ENCODE results near the gene KRT16.
A peak's percentile ranks its signal among the peaks of the same experiment; 100 is the strongest.

The KRT16 gene

GRCh38 chr17:41612376-41613160 lies at the start of gene KRT16:
TSS of gene KRT16 (minus strand) at chr17:41612767. CDS start at chr17:41612688, 79 bp downstream.
- DNase-seq = peak; percentile 29

- no peak for DNase-seq
Observed at GRCh38 chr17:41660221-41660711, 47.7 kb upstream of the KRT16 start.

DNA sequence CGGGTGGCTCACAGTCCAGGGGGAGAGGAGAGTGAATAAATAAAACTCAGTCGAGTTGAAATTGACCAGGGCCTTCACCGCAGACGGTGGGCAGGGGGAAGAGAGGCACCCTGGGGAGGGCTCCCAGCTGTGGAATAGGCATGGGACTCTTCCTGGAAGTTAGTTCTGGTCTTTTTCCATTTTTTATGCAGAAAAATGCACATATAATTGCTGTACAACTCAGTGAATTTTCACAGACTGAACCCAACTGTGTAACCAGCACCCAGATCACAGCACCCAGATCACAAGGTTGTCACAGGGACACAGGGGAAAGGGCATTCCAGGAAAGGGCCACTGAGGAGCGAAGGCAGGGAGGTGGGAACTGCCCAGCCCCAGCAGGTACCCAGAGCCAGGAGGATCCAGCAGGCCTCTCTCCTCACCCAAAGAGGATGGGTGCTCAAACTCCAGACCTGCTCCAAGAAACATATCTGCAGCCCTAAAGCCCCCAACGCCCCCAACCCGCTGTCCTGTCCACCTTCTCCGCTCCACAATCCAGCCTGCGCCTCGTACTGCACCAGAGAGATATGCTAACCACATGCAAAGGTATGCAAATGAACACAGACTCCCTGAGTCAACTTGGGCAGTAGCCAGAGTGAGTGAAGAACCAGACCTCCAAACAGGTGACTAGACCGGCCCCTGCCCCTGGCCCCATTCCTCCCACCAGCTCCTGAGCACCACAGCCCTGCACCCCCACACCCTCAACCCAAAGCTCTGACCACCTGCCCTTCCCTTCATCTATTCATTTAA lies 47.1 kb upstream of the KRT16 start:
- DNase-seq = no peak

DNA sequence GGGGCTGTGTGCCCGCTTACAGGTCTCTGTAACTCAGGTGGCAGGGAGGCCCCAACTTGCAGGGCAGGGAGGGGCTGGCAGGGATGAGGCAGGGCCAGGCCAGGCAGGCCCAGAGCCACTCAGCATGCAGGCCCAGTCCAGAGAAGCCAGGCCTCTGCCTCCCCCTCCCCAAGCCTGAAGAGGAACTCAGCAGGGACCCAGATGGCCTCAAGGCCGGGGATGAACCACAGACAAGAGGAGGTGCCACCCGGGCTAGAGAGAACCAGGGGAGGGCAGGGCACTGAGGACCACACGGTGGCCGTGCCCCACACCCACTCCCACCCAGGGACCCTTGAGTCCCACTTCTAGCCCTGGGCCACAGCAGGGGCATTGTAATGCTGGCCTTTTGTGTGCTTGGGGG lies 46.3 kb upstream of the KRT16 start:
- no peak for DNase-seq

DNA sequence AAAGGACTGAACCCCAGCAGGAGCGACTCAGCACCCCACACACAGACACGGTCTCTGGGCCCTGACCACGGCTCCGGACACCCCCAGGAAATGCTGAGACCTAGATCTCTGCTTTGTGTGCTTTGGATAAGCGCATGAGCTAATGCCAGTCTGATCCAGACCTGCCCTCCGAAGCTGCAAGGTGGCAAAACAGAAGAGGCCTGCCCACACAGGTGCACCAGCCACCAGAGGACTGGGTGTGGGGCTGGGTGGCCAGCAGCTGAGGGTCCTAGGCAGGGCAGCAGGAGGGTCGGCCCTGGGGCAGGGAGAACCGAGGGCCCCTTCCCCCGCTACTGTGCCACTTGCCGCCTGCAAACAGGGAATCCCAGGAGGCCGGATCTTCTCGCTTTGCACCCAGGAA lies 45.4 kb upstream of the KRT16 start:
- no peak for DNase-seq

GRCh38 chr17:41657176-41657754 lies 44.7 kb upstream of the KRT16 start:
- no peak for DNase-seq

DNA sequence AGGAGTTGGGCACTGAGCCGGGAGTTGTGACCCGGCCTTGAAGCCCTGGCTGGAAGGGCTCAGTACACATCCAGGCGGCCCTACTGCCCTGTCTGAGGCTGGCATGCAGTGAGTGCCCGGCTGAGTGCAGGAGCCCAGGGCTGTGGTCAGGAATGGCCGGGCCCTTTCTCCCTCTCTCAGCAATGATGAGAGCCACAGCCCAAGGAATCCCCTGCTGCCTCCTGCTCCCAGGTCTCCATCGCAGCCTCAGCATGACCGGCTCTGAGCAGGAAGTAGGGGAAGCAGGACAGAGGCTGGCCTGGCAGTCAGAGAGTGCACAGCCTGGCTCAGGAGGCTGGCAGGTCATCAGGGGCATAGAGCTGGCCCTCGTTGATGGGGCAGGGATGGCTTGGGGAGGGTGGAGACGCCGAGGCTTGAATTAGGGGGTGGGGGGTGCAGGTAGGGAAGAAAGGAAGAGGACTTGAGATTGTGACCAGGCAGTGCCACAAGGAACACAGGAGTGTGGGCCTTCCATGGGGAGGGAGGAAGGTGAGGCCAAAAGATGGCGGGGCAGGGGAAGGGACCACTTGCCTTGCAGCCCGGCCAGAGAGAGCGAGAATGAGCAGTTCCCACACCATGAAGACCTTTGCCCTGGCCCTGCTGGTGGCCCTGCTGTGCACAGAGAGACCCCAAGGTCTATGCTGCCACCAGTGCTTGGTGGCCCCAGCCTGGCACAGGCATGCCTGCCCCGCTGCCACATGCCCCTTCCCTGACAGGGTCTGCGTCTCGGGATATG lies 43.9 kb upstream of the KRT16 start:
- DNase-seq = no peak

DNA sequence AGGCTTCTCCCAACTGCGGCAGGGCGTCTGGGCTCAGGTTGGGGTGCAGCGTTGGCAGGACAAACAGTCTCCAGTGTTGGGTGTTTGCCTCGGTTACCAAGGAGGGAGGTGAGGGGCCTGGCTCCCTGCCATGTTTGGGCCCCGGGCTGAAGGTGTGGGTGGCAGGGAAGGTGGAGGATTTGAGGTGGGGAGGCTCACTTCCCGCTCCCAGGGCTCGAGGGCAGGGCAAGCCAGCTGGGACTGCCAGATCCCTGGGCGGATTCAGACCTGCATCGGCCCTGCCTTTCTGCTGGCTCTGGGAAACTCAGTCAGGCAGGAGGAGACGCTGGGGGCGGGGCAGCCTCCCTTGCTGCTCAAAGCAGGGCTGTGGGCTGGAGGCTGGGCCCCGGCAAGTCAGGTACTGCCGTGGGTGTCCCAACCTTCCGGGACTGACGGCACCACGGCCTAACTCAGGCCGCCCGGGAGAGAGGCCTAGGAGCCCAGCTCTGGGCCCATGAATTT lies 43.1 kb upstream of the KRT16 start:
- DNase-seq = no peak

GRCh38 chr17:41654678-41655607 lies 42.4 kb upstream of the KRT16 start:
- DNase-seq = no peak

DNA sequence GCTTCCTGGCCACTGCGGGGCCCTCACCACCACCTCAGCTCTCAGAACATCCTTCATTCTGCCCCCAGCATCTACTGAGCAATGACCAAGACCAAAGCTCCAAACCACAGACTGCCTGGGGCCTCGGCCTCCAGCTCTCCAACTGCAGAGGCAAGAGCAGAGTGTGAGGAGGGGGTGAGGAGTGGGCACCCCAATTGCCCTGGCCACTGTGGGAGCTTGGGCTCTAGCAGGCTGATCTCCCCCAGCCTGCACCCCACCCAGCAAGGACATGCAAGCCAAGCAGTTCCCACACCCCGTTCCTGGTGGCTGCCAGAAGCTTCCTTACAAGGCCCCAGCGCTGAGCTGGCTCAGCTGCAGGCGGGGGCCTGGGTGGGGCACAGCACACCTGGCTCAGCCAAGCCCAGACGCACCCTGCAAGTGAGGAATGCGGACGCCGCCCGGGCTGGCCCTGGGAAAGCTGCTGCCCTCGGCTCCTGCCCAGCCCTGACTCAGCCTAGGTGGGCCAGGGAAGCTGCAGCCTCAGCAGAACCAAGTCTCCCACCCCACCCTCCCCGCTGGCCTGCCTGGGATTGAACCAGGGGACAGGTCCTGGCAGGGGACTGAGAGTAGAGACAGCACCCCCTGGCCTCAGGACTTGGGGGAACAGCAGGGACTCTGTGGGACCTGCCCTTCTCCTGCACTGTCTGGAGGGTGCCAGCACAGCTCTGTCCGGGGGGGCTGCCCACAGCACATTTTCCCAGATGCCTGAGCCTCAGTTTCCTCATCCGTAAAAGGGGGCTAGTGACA lies 41.5 kb upstream of the KRT16 start:
- DNase-seq = no peak

DNA sequence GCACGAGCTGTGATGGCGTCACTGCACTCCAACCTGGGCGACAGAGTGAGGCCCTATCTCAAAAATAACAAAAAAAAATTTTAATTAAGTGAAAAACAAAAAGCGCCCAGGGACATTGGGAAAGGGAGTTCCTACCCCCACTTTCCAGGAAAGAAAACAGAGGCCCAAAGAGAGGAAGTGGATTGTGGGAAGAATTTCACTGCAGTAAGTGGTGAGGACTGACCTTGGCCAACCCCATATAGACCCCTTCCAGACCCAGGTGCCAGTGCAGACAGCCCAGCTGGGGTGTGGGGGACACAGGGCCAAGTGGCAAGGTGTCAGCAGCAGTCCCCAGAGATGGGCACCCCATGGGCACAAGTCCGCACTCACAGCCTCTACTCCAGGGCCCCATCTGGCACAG lies 40.9 kb upstream of the KRT16 start:
- no peak for DNase-seq

- no peak for DNase-seq
Observed at GRCh38 chr17:41652461-41652970, 39.9 kb upstream of the KRT16 start.

GRCh38 chr17:41651625-41652460 lies 39.3 kb upstream of the KRT16 start:
- no peak for DNase-seq

DNA sequence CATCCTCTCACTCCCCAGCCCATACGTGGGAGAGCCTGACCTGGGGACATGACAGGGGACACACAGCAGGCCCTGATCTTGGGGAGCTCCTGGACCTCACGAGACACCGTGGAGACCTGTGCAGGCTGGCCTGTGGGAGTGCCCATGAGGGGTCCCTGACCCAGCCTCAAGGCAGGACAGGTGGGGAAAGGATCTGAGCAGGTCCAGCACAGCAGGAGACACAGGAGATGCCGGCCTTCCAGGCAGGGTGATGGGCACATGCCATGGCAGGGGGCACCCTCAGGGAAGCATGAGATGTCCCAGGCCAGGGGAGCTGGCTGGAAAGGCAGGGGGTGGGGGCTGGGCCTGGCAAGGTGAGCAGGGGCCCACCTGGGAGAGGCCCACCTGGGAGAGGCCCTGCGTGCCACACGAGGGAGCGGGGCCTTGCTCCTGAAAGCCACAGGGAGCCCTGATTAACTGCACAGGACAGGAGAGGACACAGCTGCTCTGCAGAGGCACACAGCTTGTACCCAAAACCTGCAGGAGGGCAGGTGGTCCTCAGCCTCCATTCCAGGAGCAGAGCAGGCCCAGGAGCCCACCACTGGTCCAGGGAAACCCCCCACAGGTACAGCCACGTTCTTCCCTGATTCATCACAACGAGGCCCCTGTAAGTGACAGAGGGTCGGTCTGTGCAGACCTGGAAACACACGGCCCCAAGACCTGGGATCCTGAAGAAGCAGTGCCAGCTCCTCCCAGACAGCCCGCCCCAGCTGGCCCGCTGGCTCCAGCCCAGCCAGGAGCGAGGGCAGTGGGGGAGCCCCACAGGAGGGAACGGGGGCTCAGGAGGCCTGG lies 38.4 kb upstream of the KRT16 start:
- DNase-seq = no peak

GRCh38 chr17:41649923-41650519 lies 37.5 kb upstream of the KRT16 start:
- DNase-seq = no peak

GRCh38 chr17:41648411-41649195 lies 36.0 kb upstream of the KRT16 start:
- peak; percentile 73 for DNase-seq

DNA sequence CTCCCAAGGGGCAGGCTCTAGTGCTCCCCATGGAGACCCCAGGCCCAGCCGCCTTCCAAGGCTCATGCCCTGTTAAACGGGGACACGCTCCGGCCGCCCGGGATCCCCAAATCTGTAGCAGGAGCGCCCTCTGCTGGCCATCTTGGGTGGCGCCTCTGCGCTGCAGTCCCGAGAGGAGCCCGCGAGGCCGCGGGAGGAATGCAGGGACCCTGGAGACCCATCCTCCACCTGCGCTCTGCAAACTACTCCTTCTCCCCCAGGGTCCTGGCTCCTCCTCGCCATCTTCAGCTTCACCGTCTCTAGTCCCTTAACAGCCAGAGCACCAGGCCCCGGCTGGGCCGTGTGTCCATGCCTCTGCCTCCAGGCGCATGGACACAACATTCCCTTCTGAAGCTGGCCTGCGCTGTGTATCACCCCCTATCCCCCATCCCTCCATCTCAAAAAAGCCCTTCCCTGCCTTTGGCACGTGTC lies 35.4 kb upstream of the KRT16 start:
- DNase-seq = peak; percentile 61

Data from MV-4-11 (cell line).